Embryonic facial prominence (tissue), 1 donor: Measurements from ENCODE around the gene PRXL2B.

Source experiments
- DNase-seq: peaks from one replicate; pipeline ENCODE4 v3.0.0-alpha.2; 2016; ENCODE audit errors: extremely low spot score

PRXL2B gene

DNA sequence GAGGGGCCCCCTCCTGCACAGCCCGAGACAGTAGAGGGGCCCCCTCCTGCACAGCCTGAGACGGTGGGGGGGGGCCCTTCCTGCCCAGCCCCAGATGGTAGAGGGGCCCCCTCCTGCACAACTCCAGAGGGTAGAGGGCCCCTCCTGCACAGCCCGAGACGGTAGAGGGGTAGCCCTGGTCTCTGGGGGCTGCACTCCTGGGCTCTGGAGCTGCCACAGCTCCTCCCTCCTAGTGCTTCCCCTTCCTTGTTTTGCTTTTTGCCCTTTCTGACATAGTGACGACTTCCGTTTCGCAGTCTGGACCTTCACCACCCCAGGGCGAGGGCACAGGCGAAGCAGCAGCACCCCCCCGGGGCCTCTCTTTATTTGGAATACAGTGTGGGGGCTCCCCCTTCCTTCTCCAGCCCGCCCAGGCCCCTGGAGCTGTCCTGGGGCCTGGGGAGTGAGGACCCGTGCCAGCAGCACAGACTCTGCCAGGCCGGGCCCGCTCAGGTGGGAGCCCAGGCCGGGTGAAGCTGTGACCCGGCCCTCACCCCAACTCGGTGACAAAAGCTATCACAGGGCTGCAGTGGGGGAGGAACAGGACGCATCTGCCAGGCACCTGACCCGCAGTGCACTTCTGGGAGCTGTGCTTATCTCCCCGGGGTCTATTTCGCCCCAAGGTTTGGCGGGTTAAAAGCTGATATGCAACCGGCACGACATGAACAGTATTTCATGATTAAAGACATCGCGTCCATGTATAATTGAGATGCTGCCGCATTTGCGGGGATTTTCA is 1.1 kb upstream of the PRXL2B start:
- DNase-seq = peak; percentile 25

DNA sequence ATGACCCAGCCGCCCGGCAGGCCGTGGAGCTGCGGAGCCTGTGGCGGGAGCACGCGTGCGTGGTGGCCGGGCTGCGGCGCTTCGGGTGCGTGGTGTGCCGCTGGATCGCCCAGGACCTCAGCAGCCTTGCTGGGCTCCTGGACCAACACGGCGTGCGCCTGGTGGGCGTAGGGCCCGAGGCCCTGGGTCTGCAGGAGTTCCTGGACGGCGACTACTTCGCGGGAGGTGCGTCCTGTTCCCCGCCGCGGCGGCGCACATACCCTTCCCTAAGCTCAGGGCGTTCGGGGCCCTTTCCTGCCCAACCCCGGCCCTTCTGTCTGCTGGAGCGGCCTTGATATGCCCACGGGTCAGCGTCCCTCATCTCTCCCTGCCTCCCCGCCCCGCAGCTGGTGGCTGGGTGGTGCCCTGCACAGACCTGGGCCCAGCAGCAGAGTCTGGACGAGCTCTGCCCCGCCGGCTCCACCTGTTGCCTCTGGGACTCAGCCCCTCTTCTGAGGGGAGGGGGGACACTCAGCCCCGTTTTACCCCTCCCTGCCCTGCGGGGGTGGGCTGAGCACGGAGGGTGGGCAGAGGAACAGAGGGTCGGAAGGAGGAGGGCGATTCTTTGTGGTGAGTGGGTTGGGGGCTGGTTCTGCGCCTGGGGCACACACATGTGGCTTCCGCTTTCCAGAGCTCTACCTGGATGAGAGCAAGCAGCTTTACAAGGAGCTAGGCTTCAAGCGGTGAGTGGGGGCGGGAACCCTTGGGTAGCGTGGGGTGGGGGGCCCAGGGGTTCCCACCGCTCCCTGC is 688 bp downstream of the PRXL2B start:
- no peak for DNase-seq

DNA sequence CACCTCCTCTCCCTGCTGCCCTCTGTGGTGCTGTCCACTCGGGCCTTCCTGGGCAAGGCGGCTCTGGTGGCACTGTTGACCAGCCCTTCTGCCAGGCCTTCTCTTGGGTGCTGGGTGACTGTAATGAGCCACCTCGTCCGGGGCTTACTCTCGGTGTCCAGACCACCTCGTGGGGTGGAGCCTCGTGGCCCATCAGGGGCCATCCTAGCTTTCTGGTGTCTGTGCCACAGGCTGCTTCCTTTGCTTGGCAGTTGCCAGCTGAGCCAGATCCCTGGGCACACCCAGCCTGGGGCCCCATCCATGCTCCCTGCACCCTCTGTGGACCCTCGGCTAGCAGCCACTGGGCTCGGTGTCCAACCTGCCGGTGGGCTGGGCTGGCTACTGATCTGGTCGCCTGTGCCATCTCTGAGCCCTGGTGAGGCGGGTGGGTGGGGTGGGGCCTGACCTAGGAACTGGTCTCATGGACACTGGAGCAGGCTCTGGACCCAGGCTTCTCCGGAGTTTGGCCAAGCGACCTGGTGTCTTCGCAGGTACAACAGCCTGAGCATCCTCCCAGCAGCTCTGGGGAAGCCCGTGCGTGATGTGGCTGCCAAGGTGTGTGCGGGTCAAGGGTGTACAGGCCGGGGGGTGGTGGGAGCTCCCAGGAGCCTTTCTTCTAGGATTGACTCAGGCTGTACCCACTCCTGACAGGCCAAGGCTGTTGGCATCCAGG is 1.4 kb downstream of the PRXL2B start:
- DNase-seq = no peak

DNA sequence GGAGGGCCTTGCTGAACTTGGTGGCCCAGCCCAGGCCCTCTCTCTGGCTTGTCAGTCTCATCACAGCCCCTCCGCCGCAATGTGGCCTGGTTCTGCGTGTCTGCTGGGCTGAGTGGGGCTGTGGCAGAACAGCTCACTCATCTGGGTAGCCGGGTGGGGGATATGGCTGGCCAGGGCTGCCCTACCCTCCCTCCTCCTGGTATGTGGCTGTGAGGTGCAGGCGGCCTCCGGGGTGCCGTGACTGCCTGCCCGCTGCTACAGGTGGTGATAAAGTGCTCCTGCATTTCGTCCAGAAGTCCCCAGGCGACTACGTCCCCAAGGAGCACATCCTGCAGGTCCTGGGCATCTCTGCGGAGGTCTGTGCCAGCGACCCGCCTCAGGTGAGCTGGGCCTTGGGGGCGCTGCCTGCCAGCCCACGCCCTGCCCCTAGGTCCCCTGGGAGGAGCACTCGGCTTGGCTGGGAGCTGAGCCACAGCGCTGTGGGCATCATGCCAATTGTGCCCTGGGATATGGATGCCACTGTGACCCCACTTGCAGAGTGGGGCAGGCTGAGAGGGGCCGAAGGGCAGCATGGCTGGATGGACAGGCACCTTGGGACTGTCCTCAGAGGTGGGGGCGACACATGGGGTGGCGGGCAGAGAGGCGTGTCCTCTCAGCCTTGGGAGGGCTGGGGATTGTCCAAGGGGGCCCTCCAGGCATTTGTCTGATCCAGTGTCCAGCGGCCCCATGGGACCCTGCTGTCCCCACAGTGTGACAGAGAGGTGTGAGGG is 2.3 kb downstream of the PRXL2B start:
- DNase-seq = no peak

GRCh38 chr1:2589431-2590232 is 3.1 kb downstream of the PRXL2B start:
- no peak for DNase-seq

DNA sequence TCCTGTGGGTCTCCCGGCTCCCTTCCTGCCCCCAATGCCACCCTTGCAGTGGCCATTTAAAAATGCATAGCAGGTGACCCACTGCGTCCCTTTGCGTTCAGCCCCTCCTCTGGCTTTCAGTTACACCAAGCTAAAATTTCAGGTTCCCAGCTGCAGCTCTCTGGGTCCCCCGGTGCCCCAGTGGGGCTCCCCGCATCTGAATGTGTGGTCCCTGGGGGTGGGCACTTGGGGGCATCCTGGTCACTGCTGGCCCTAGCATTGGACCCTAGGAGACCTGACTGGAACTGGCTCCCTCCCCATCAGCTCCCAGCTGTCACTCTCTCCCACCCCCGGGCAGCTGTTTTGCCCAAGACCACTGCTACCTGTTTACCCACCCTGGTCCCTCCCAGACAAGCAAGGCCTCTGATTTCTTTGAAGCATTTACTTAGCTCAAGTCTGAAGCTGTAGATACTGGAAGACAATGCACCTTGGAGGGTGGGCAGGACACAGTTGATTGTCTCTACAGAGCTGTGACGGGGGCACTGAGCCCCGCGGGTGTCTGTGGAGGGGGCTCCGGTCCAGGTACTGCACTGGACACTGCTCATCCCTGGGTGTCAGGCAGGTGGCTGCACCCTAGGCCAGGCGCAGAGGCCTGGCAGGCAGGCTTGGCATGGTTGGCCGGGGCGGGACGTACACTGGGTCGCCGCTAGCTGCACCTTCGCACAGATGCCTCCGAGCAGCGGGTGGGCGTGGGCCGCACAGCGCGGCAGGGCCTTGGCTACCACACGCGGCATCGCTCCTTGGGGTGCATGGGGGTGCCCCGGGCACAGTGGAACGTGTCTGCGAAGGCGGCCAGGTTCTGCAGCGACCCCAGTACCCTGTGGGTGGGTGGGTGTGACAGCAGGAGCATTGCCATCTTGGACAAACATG is 3.9 kb downstream of the PRXL2B start:
- DNase-seq = no peak

DNA sequence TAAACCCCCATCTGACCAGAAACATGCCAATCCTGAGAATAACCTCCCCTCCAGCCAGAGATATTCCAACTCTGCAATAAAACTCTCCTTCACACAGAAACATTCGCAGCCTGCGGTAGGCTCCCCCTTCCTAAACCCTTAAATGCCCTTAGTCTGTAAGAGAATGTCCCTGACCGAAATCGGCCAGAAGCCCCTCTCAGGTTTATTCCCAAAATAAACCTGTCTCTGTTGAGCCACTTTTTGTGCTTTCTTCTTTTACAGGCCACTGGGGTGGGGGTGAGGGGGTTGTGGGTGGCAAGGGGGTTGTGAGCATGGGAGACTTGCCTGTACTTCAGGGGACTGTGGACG is 4.6 kb downstream of the PRXL2B start:
- DNase-seq = no peak

GRCh38 chr1:2591581-2592261 is 5.1 kb downstream of the PRXL2B start:
- DNase-seq = no peak

GRCh38 chr1:2592672-2593071 is 6.1 kb downstream of the PRXL2B start:
- DNase-seq = no peak

DNA sequence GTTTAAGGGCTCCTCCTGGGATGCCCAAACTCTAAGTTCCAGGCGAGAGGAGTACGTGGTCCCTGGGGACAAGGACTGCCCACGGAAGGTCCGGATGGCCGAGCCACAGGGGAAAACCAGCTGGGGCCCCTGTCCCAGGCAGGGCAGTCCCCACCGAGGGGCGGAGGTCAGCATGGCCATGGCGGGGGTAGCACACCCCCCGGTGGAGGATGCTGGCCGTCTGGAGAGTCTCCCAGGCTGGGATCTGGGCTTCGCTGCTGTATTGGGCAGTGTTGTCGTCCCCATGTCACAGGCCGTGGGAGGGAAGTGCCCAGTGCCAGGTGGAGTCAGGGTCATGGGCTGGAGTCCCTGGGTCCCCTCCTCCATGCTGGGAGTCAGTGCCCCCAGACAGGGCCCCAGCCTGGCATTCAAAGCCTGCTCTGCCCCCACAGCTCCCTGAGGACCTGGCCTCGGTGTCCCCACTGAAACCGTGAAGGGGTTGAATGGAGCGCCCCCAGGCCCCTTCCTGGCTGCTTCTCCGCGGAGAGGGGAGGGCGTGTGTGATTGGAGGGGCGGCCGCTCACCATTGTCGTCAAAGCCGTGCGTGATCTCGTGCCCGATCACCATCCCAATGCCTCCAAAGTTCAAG is 6.8 kb downstream of the PRXL2B start:
- no peak for DNase-seq

GRCh38 chr1:2594001-2594640 is 7.5 kb downstream of the PRXL2B start:
- no peak for DNase-seq

GRCh38 chr1:2594641-2595131 is 8.1 kb downstream of the PRXL2B start:
- DNase-seq = no peak

GRCh38 chr1:2595261-2595811 is 8.8 kb downstream of the PRXL2B start:
- DNase-seq = no peak

DNA sequence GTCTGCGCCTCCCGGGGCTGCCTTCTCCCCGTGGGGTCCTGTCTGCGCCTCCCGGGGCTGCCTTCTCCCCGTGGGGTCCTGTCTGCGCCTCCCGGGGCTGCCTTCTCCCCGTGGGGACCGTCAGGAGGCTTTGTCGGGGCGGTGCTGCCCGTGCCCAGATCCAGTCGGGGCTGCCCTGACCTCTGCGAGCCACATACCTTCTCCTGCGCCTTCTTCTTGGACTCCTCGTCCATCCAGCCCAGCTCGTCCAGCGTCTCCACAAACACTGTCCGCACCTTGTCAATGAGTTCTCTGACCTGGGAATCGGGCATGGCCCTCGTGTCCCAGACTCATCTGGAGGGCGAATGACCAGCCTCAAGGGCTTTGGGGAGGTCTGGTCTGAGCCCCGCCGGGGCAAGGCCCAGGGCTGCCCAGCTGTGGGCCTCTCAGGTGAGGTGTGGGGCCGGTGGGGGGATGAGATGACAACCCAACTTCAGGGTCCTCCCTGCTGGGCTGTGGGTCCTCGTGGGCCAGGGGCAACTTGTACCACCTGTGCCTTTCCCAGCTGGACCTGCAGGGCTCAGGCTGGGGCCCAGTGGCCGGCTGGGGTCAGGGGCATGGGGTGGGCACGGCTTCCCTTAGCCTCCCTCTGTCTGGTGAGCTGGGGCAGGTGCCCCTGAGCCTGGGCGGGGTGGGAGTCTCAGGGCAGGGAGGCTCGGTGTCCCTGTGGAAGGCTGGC is 9.4 kb downstream of the PRXL2B start:
- DNase-seq = no peak

DNA sequence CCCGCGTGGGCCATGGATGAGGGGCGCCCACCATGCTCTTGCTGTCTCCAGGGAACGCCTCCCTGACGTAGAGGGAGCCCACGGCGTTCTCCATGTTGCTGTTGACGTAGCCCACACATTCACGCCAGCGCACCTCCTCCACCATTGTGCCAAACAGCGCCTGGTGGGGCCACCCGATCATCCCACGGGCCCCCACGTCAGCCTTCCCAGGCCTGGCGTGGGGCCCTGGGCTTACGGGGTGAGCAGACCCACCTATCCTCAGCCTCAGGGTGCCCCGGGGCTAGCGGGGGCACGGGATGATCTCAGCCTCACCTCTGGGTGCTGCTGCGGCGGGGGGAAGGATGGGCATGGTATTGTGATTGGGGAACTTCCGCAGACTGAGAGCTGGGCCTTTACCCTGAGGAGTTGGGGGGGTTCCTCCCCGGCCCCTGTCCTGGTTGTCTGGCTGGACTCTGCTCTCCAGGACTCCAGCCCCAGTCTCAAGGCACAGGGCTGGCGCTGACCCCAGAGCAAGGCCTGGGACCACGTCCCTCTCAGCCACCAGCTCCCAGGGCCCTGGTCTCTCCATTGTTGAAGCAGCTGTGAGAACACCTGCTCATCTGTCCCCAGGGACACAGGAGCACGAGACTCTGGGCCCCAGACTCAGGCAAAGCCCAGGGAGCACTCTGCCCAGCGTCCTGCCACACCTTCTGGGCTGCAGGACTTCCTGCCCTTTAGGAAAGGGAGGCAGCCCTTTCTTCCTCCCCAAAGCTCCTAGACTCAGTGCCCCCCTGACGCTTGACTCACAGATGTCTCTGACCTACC is 10.2 kb downstream of the PRXL2B start:
- DNase-seq = no peak
